ENCODE results near the gene EZR.

The EZR gene

DNA sequence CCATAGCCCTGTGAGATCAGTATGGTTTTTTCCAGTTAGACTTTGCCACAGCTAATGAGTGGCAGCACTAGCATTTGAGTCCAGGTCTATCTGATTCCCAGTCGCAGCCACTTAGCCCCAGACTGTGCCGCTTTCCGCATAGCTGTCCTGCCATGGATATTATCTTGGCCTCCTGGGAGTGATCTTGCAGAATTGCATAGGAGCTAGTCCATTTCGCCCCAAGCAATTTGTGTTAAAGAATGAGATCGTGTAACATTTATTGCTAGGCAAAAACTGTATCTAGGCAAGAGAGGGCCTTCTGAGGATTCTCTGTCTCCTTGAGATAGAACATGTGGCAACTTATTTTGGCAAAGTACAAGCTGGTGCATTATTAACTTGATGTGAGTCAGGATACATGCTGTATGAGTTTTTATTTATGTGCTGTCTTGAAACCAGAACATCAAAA lies 74.2 kb downstream of the EZR start:
- no peak overlapping the region for H3K4me3 ChIP-seq (ENCODE audit: low read depth, low read length)
- DNase-seq (ENCODE audit: low read depth): no peak
- no peak for TF ChIP-seq CTCF (conservative IDR thresholded peaks at IDR 0.05; ENCODE audit: low read depth, low read length)

- no peak for DNase-seq (ENCODE audit: low read depth)
- no peak for TF ChIP-seq CTCF (conservative IDR thresholded peaks at IDR 0.05; ENCODE audit: low read depth, low read length)
- no peak overlapping the region for H3K4me3 ChIP-seq (ENCODE audit: low read depth, low read length)
Observed at GRCh38 chr6:158743033-158743651, 76.0 kb downstream of the EZR start.

DNA sequence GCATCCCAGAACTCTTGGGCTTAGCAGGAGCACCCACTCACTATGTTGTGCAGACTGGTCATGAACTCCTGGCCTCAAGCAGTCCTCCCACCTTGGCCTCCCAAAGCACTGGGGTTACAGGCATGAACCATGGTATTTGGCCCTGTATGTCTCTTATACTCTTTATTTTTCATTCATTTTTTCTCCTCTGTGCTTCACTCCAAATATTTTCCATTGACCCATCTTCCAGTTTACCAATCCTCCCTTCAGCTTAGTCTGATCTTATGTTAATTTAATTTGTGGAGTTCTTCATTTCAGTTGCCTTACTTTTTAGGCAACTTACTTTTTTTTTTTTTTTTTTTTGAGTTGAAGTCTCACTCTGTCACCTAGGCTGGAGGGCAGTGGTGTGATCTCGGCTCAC lies 79.5 kb downstream of the EZR start:
- no peak for TF ChIP-seq CTCF (conservative IDR thresholded peaks at IDR 0.05; ENCODE audit: low read depth, low read length)
- no peak overlapping the region for H3K4me3 ChIP-seq (ENCODE audit: low read depth, low read length)

GRCh38 chr6:158737710-158738615 lies 81.2 kb downstream of the EZR start:
- peak; percentile 22 for DNase-seq (ENCODE audit: low read depth)
- no peak for TF ChIP-seq CTCF (conservative IDR thresholded peaks at IDR 0.05; ENCODE audit: low read depth, low read length)
- no peak overlapping the region for H3K4me3 ChIP-seq (ENCODE audit: low read depth, low read length)

More for the DNA sequence above, 79.5 kb downstream of the EZR start:
- no peak for DNase-seq (ENCODE audit: low read depth)

DNA sequence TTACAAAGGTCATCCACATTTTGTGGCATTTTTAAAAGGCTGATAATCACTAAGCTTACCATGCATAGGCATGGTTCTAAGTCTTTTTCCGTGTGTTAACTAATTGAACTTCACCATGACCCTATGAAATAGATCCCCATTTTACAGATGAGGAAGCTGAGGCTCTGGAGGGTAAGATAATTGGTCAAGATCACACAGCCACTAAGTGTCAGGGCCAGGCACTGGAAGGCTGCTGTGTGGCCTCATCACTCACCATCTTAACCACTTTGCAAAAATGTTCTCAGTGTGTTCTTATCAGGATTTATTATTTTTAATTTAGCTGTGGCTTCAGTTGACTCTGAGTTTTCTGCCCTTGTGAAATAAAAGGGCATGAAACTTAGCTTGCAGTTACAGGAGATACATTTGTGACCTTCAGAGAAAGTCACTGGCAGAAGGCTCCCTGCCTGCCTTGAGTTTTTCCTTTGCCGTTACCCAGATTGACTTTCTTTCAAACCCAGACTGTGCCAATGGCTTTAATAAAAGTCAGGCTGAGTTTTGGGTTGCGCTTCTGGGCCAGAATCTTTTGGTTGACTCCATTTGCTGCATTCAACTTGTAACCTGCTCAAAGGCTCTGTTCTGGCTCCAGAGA lies 82.0 kb downstream of the EZR start:
- no peak overlapping the region for H3K4me3 ChIP-seq (ENCODE audit: low read depth, low read length)
- DNase-seq (ENCODE audit: low read depth): no peak
- TF ChIP-seq CTCF (conservative IDR thresholded peaks at IDR 0.05; ENCODE audit: low read depth, low read length): no peak

DNA sequence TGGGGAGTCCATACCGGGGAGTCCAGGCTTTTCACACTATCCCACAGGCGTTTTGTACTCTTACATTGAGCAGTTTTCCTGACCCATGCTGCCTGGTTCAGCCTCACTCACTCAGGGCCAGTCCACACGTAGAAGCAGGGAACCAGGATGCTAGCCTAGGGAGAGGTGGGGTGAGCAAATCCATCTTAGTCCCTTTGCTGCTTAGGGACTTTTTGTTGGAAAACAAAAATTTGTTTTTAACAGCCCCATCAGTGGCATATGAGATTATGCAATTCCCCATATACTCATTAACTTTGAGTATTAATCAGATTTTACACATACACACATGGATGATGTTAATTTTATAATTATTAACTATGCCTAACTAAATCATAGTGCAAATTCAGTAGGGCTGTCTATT lies 84.2 kb downstream of the EZR start:
- TF ChIP-seq CTCF (conservative IDR thresholded peaks at IDR 0.05; ENCODE audit: low read depth, low read length): no peak
- no peak overlapping the region for H3K4me3 ChIP-seq (ENCODE audit: low read depth, low read length)
- no peak for DNase-seq (ENCODE audit: low read depth)

All from choroid plexus epithelial cell (primary cell).